Dendritic cell treated with granulocyte-macrophage colony-stimulating factor and Interleukin-4, amounts not matched to agents 40 ng/mL and 50 ng/mL, for 4 days (primary cell): ENCODE measurements around the gene KCNN4.

Experiments
- H3K27ac Mint-ChIP-seq: one replicate; pipeline ENCODE4 v1.8.0; 2022; ENCODE audit warnings: mild to moderate bottlenecking, mixed read lengths
- H3K27me3 Mint-ChIP-seq: one replicate; pipeline ENCODE4 v1.8.0; 2022; ENCODE audit warnings: mild to moderate bottlenecking, mixed read lengths
- H3K36me3 Mint-ChIP-seq: one replicate; pipeline ENCODE4 v1.8.0; 2022; ENCODE audit warnings: low read depth, mixed read lengths
- H3K4me1 Mint-ChIP-seq: one replicate; pipeline ENCODE4 v1.8.0; 2022; ENCODE audit warnings: low read depth, mixed read lengths
- H3K4me3 Mint-ChIP-seq: one replicate; pipeline ENCODE4 v1.8.0; 2022; ENCODE audit warnings: mild to moderate bottlenecking, moderate library complexity, mixed read lengths
- H3K9me3 Mint-ChIP-seq: one replicate; pipeline ENCODE4 v1.8.0; 2022; ENCODE audit warnings: mixed read lengths
- intact Hi-C: fragments of 100-400 bp; cut with micrococcal nuclease; formaldehyde crosslinking; loops from one replicate; pipeline ENCODE4 v1.15.0; 2022

The KCNN4 gene

GRCh38 chr19:43760941-43761340 is 19.8 kb downstream of the KCNN4 start:
- no peaks in the 10 kb centered on the region for H3K9me3 Mint-ChIP-seq
- H3K36me3 Mint-ChIP-seq, result peaks cover under 1% of the 10 kb centered on the region
- H3K4me3 Mint-ChIP-seq, result no peak overlapping the region
- no peaks in the 10 kb centered on the region for H3K27me3 Mint-ChIP-seq
- peak overlapping the region; percentile 60 for H3K27ac Mint-ChIP-seq
- intact Hi-C loops, result no loop called here
- H3K4me1 Mint-ChIP-seq, result peaks cover 87% of the 10 kb centered on the region

DNA sequence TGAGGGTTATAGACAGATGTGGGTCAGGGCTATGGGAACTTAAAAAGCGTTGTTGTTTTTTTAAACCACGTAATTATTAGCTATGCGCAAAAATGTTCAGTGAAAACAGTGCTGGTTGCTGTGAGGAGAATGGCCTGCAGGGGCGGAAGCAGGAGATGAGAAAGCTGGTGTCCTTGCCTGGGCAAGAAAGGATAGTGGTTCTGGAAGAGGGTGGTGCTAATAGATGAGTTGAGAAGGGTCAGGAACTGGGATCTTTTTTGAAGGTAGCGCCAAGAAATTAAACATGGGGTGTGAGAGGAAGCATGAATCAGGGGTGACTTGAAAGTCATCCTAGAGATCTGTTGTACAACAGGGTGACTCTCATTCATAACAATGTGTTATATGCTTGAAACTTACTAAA is 21.3 kb downstream of the KCNN4 start:
- H3K4me3 Mint-ChIP-seq, result no peak overlapping the region
- intact Hi-C loops, result no loop called here
- H3K27ac Mint-ChIP-seq, result peak overlapping the region; percentile 1
- peaks cover 81% of the 10 kb centered on the region for H3K4me1 Mint-ChIP-seq
- H3K9me3 Mint-ChIP-seq, result no peaks in the 10 kb centered on the region
- H3K36me3 Mint-ChIP-seq, result peaks cover 10% of the 10 kb centered on the region
- H3K27me3 Mint-ChIP-seq, result no peaks in the 10 kb centered on the region

GRCh38 chr19:43755256-43755801 is 25.4 kb downstream of the KCNN4 start:
- H3K27me3 Mint-ChIP-seq, result no peaks in the 10 kb centered on the region
- H3K4me1 Mint-ChIP-seq, result peaks cover 67% of the 10 kb centered on the region
- peak overlapping the region; percentile 97 for H3K4me3 Mint-ChIP-seq
- peak overlapping the region; percentile 97 for H3K27ac Mint-ChIP-seq
- H3K36me3 Mint-ChIP-seq, result peaks cover 37% of the 10 kb centered on the region
- no peaks in the 10 kb centered on the region for H3K9me3 Mint-ChIP-seq
- intact Hi-C loops, result loop anchor here (1.0 kb wide), 1 partner anchor 10 kb away; no protein-coding TSS in a partner anchor

DNA sequence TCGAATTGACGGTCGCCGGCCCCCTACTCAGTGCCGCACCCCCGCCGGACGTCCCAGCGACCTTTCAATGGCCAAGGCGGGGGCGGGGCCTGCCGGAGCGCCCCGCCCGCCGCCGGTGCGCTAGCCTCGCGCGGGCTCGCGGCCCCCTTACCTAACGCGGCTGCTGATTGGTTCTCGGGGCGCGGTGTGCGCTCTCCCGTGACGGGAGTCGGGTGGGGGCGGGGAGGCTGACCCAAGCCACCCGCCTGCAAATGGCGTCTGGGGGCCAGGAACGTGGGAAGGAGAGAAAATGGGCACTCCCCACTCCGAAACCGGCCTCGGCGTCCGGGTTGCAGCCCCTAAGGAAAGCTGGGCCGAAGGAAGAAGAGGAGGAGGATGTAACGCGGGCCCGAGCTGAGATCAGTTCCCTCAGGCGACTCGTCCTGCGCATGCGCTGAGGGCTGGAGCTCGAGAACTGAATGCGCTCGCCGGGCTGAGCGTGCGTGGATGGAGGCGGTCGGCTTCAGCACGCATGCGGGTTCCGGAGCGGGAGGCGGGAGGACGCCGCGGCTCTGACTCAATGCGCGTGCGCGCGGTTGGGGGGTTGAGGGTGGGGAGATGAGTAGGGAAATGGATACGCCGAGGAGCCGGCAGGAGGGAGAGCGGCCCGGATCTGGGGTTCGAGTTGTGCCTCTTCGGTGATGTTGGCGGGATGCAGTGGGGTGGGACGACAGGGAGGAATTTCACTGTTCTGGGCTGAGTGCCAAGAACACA is 26.1 kb downstream of the KCNN4 start, which contains the start of gene SMG9:
Gene SMG9 (minus strand): TSS at position 460 of the 753 bp plus-strand sequence. CDS start 4,221 bp downstream, outside the sequence.
- Mint-ChIP-seq H3K4me1 (peaks cover 71% of the 10 kb centered on the region), H3K36me3 (peaks cover 43% of the 10 kb centered on the region), H3K9me3 (no peaks in the 10 kb centered on the region), H3K27me3 (no peaks in the 10 kb centered on the region), H3K27ac (peak within 1 kb of the TSS; percentile 97), H3K4me3 (peak within 1 kb of the TSS; percentile 97)
- intact Hi-C loops, result loop anchor here (1.0 kb wide), 1 partner anchor 11 kb away; no protein-coding TSS in a partner anchor

DNA sequence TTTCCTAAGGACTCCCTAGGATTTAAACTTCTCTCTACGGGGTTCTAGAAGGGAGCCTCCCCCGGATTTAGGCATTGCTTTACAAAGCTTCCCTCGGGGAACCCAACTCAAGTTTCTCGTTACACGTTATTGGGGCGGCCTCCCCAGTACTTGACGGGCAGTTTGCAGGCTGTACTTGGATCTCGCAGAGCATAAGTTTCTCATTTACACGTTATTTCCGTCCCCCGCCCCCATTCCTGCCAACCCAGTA is 26.6 kb downstream of the KCNN4 start:
- intact Hi-C loops, result no loop called here
- Mint-ChIP-seq H3K27me3 (no peaks in the 10 kb centered on the region), H3K27ac (peak overlapping the region; percentile 97), H3K36me3 (peaks cover 48% of the 10 kb centered on the region), H3K4me3 (peak overlapping the region; percentile 97), H3K9me3 (no peaks in the 10 kb centered on the region), H3K4me1 (peaks cover 69% of the 10 kb centered on the region)

GRCh38 chr19:43752287-43752875 is 28.4 kb downstream of the KCNN4 start:
- H3K36me3 Mint-ChIP-seq, result peaks cover 66% of the 10 kb centered on the region
- H3K4me3 Mint-ChIP-seq, result no peak overlapping the region
- H3K4me1 Mint-ChIP-seq, result peaks cover 70% of the 10 kb centered on the region
- peak overlapping the region; percentile 97 for H3K27ac Mint-ChIP-seq
- H3K27me3 Mint-ChIP-seq, result no peaks in the 10 kb centered on the region
- intact Hi-C loops, result no loop called here
- H3K9me3 Mint-ChIP-seq, result no peaks in the 10 kb centered on the region

GRCh38 chr19:43751466-43752220 is 29.1 kb downstream of the KCNN4 start:
- Mint-ChIP-seq H3K4me3 (no peak overlapping the region), H3K36me3 (peaks cover 74% of the 10 kb centered on the region), H3K4me1 (peaks cover 63% of the 10 kb centered on the region), H3K27ac (no peak overlapping the region), H3K27me3 (no peaks in the 10 kb centered on the region), H3K9me3 (no peaks in the 10 kb centered on the region)
- intact Hi-C loops, result no loop called here

GRCh38 chr19:43749898-43750297 is 30.9 kb downstream of the KCNN4 start:
- Mint-ChIP-seq H3K36me3 (peaks cover 79% of the 10 kb centered on the region), H3K4me3 (no peak overlapping the region), H3K27me3 (no peaks in the 10 kb centered on the region), H3K9me3 (no peaks in the 10 kb centered on the region), H3K4me1 (peaks cover 57% of the 10 kb centered on the region), H3K27ac (peak overlapping the region; percentile 14)
- intact Hi-C loops, result no loop called here

GRCh38 chr19:43749152-43749551 is 31.6 kb downstream of the KCNN4 start:
- intact Hi-C loops, result no loop called here
- Mint-ChIP-seq H3K4me1 (peaks cover 64% of the 10 kb centered on the region), H3K36me3 (peaks cover 79% of the 10 kb centered on the region), H3K9me3 (no peaks in the 10 kb centered on the region), H3K27me3 (no peaks in the 10 kb centered on the region), H3K4me3 (no peak overlapping the region), H3K27ac (peak overlapping the region; percentile 1)

- H3K36me3 Mint-ChIP-seq, result peaks cover 80% of the 10 kb centered on the region
- peak overlapping the region; percentile 1 for H3K27ac Mint-ChIP-seq
- no peaks in the 10 kb centered on the region for H3K9me3 Mint-ChIP-seq
- no peak overlapping the region for H3K4me3 Mint-ChIP-seq
- intact Hi-C loops, result no loop called here
- H3K4me1 Mint-ChIP-seq, result peaks cover 69% of the 10 kb centered on the region
- no peaks in the 10 kb centered on the region for H3K27me3 Mint-ChIP-seq
Observed at GRCh38 chr19:43748685-43749084, 32.1 kb downstream of the KCNN4 start.

- peak overlapping the region; percentile 1 for H3K27ac Mint-ChIP-seq
- intact Hi-C loops, result no loop called here
- H3K36me3 Mint-ChIP-seq, result peaks cover 85% of the 10 kb centered on the region
- no peaks in the 10 kb centered on the region for H3K27me3 Mint-ChIP-seq
- peaks cover 70% of the 10 kb centered on the region for H3K4me1 Mint-ChIP-seq
- no peaks in the 10 kb centered on the region for H3K9me3 Mint-ChIP-seq
- H3K4me3 Mint-ChIP-seq, result no peak overlapping the region
Observed at GRCh38 chr19:43748205-43748594, 32.6 kb downstream of the KCNN4 start.

DNA sequence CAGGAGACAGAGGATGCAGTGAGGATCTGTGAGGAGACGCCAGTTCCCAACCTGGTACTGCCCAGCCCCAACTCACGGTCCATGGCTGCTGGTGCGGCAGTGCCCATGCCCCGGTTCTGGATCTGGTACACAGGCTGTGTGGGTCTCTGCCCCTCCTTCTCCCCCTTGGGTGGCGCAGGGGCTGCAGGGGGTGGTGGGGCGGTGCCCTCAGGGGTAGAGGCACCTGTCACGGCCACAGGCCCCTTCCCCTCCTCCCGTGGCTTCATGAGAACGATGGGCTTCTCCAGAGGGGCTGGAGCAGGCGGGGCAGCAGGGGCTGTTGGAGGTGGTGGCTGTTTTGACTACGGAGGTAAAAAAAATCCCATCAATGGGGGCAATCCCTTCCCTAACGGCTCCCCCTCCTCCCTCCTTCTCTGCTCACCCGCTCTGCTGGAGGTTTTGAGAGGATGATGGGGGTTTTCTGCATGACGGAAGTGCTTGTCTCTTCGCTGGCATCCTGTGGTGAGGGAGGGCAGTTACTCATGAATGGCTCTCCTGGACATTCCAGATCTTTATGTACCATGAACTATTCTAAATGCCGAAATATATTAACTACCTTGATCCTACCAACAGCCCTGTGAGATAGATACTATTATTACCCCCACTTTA is 33.1 kb downstream of the KCNN4 start:
- H3K9me3 Mint-ChIP-seq, result no peaks in the 10 kb centered on the region
- no peaks in the 10 kb centered on the region for H3K27me3 Mint-ChIP-seq
- H3K4me3 Mint-ChIP-seq, result no peak overlapping the region

DNA sequence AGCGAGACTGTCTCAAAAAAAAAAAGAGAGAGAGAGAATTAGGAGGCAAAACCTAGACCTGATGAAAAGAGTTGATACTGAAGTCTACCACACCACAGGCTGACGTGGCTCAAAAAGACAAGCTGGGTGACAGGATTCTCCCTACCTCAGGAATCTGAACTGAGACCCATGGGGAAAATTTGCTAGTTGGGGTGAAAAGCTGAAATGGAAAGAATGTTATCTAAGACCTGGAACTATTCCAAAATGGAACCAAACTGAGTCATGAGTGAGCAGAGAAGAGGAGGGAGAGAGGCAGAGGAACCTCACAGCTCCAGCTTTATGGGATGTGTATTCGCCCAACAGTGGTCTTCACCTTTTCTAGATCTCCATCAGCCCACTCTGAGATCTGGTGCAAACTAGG is 37.7 kb downstream of the KCNN4 start:
- peaks cover 94% of the 10 kb centered on the region for H3K36me3 Mint-ChIP-seq
- H3K9me3 Mint-ChIP-seq, result no peaks in the 10 kb centered on the region
- intact Hi-C loops, result no loop called here
- H3K4me3 Mint-ChIP-seq, result no peak overlapping the region
- no peaks in the 10 kb centered on the region for H3K27me3 Mint-ChIP-seq
- H3K4me1 Mint-ChIP-seq, result peaks cover 52% of the 10 kb centered on the region
- no peak overlapping the region for H3K27ac Mint-ChIP-seq

More for the DNA sequence above, 33.1 kb downstream of the KCNN4 start:
- no peak overlapping the region for H3K27ac Mint-ChIP-seq
- peaks cover 70% of the 10 kb centered on the region for H3K4me1 Mint-ChIP-seq
- intact Hi-C loops, result no loop called here
- H3K36me3 Mint-ChIP-seq, result peaks cover 90% of the 10 kb centered on the region
